Measurements from ENCODE around the gene PDLIM5.
"Not testable (repeated sequence)": the region's sequence is repeated elsewhere in the genome, so short reads cannot be mapped to it uniquely, and the experiment has no call there.

PDLIM5 gene

DNA sequence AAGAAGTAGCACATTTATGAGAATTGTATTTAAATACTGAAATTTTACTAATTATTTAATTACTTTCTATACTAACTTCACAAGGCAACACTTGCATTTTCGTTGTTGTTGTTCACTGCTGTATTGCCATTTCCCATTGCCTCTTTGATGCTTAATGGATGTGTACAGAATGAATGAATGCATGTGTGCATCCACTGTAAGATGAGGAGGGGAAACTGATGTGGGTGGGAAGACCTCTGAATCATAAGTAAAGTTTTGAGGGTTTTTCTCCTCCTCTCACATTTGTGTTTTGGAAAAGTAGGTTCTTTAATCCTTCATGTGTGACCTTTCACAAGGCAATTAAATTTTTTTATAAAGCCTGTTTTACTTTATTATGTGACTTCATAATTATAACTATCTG is 46.8 kb downstream of the PDLIM5 start:
- no peak for DNase-seq

DNA sequence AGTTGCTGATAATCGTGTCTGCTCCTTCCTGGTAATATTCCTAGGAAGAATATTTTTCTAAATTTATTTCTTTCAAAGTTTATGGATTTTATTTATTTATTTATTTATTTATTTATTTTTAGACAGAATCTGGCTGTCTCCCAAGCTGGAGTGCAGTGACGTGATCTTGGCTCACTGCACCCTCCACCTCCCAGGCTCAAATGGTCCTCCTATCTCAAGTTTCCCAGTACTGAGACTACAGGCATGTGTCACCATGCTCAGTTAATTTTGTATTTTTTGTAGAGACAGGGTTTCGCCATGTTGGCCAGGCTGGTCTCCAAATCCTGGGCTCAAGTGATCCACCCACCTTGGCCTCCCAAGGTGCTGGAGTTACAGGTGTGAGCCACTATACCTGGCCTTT is 48.9 kb downstream of the PDLIM5 start:
- DNase-seq = no peak

DNA sequence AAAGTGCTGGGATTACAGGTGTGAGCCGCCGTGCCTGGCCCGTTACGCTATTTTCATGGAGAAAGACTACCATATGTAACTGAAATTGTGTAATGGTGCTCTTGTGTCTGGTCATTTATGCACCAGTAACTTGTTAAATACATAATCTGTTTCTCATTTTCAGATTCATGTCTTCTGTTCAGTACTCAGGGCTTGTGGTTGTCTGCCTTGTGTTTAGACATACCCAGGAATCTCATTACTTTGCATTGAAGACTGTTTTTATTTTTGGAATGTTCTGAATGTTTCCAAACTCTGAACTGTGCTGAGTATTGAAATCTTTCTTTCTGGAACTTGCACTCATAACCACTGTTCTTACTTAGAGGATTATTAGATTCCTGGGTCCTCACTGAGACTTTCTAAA is 52.8 kb downstream of the PDLIM5 start:
- no peak for DNase-seq

DNA sequence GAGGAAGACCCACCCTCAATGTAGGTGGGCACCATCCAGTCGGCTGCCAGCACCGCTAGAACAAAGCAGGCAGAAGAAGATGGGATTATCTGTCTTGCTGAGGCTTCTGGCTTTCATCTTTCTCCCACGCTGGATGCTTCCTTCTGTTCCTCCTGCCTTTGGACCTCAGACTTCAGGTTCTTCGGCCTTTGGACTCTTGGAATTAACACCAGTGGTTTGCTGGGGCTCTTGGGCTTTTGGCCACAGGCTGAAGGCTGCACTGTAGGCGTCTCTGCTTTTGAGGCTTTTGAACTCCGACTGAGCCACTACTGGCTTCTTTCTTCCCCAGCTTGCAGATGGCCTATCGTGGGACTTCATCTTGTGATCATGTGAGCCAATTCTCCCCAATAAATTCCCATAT is 55.1 kb downstream of the PDLIM5 start:
- DNase-seq = no peak

DNA sequence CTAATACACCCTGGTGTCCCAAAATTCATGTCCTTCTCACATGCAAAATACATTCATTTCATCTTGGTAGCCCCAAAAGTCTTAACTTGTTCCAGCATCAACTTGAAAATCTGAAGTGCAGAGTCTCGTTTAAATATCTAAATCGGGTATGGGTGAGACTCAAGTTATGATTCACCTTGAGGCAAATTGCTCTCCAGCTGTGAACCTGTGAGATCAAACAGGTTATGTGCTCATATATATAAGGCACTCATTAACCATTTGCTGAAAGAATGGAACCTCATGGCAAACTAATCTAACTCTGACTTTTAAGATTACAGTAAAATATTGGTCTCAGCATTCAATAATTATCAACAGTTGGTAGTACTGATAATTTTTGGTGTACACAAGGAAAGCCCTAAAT is 55.5 kb downstream of the PDLIM5 start:
- DNase-seq = no peak

DNA sequence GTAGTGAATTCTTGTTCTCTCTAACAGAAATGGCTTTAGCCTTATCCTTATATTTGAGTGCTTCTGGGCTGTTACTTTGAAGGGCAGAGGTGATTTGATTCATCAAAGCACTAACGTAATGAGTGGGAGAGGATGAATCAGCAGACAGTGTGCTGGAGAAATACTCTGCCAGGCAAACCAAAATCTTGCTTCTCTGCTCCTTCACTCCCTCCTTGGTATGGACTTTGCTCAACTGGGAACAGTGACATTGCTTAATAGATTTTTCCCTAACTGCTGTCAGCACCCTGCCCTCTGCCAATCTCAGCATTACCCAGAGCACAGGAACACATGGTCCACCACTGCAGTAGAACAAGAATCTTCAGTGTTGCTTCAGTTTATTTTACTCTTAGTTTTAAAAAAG is 56.0 kb downstream of the PDLIM5 start:
- no peak for DNase-seq

DNA sequence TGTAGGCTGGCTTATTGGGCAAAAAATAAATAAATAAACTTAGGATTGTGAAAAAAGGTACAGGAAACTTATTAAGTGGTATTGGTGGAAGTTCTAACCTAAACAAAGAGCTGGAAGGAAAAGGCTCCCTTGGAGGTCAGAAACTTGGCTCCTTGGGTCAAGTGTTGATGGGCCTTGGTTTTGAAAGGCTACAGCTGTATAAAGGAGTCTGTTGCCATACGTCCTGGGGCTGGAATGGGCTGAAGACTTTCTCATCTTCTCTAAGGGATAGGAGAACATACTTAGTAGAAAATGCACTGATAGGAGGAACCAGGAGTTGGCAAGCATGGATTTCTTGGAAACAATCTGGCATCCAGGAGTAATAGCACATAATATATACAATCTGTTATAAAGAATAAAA is 56.6 kb downstream of the PDLIM5 start:
- no peak for DNase-seq

DNA sequence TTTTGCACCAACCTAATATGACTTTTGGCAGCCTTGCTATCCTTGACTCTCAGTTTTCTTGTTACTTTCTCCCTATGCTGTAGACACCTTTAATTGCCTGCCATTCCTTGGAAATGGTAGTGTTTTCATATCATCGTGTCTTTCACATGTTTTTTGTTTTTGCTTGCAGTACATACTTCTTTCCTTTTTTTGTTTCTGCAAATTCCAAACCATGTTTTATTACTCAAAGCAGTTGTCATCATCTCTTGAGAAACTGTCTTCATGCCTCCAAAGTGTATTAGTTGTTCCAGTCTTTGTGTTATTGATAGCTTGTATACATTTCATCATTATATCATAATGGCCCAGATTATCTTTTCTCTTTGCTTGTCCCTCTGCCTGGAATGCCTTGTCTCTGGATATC is 57.1 kb downstream of the PDLIM5 start:
- no peak for DNase-seq

DNA sequence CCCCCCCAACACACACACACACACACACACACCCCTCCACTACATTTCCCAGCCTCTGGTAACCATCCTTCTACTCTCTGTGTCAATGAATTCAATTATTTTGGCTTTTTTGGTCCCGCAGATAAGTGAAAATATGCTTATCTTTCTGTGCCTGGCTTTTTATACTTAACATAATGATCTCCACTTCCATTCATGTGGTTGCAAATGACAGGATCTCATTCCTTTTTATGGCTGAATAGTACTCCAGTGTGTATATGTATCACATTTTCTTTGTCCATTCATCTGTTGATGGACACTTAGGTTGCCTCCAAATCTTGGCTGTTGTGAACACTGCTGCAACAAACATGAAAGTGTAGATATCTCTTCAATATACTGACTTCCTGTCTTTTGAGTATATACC is 59.8 kb downstream of the PDLIM5 start:
- no peak for DNase-seq

DNA sequence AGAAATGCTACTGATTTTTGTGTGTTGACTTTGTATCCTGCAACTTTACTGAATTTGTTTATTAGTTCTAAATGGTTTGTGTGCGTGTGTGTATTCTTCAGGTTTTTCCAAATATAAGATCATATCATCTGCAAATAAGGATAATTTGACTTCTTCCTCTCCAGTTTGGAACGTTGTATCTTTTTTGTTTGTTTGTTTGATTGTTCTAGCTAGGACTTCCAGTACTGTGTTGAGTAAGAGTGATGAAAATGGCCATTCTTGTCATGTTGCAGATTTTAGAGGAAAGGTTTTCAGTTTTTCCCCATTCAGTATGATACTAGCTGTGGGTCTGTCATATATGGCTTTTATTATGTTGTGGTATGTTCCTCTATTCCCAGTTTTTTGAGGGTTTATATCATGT is 61.8 kb downstream of the PDLIM5 start:
- DNase-seq = not testable (repeated sequence)

DNA sequence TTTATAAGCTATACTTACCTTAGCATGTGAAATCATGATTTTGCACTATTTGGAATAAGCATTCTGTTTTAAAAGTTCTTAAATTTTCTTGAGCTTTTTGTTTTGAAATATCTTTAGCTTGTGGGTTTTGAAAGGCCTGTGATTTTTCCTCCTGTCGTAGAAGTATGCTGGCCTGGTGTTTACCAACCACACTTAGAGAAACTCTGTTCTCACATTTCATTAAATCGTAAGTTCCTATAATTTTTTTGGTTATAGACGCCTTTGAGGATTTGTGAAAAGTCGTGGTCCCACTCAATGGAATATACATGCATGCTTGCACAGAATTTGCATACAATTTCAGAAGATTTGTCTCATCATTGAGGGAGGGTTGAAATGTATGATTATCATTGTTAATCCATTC is 63.6 kb downstream of the PDLIM5 start:
- DNase-seq = no peak

DNA sequence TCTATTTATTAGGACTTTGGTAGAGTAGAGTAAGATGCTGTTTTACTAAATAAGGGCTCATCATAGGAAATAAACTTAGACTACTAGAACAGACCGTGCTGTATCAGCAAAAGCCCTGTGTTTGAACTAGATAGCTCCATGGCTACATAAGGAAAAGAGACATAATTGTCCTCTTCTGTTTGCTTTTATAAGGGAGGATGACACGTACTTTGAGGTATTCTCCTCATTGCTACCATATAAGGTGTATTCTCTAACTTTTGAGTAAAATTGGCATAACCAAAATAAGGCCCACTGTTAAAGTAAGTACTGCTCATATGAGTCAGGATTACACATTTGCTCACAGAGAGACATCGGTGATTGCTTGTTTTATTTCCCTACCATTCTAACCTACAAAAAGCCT is 64.3 kb downstream of the PDLIM5 start:
- DNase-seq = no peak

DNA sequence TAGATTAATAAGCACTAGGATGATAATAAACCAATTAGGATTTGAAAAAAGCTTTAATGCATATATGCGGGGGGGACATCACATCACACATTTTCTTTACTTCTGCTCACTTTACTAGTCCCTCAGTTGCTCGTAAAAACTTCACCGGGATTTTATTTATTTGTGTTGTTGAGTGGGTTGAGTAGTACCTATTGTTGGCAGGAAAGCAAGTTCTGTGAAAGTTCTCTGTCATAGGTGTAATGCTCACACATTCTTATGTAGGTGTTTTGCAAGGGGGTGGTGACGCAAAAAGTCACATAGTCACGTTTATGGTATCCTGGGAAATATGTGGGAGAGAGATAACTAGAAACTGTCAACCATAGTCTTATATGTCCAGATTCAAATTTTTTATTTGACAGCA is 65.3 kb downstream of the PDLIM5 start:
- DNase-seq = no peak

DNA sequence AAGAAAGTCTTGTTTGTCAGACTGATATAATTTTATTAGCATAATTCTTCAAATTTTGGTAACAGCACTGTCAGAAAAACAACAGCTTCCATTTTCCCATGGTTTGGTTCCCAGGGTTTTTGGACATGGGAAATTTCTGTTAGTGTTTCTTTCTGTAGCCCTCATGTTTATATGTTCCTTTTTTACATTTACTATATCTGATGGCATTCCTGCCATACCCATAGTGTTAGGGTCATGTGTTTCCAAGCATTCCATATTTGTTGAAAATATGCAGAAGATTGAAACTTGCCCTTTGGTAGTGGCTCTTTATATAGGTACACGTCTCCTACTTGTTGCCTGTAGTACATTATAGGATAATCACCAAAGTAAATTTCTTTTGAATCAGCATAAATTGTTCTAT is 65.8 kb downstream of the PDLIM5 start:
- no peak for DNase-seq

DNA sequence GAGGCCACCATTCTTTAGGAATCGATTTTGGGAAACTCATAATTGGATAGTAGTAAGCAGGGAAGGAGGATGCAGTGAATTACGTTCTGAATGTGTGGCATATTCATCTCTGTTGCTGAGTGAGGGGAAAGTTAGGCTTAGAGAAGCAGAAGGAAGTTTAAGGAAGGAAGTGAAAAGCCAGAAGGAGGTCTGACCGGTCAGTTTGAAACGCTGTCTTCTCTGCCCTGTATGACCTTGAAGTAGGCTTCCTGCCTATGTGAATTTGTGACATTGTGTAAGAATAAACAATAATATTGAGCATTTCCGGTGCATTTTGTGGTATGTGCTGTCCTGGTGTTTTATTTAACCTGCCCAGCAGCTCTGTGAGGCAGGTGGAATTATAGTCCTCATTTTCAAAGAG is 67.3 kb downstream of the PDLIM5 start:
- DNase-seq = no peak

DNA sequence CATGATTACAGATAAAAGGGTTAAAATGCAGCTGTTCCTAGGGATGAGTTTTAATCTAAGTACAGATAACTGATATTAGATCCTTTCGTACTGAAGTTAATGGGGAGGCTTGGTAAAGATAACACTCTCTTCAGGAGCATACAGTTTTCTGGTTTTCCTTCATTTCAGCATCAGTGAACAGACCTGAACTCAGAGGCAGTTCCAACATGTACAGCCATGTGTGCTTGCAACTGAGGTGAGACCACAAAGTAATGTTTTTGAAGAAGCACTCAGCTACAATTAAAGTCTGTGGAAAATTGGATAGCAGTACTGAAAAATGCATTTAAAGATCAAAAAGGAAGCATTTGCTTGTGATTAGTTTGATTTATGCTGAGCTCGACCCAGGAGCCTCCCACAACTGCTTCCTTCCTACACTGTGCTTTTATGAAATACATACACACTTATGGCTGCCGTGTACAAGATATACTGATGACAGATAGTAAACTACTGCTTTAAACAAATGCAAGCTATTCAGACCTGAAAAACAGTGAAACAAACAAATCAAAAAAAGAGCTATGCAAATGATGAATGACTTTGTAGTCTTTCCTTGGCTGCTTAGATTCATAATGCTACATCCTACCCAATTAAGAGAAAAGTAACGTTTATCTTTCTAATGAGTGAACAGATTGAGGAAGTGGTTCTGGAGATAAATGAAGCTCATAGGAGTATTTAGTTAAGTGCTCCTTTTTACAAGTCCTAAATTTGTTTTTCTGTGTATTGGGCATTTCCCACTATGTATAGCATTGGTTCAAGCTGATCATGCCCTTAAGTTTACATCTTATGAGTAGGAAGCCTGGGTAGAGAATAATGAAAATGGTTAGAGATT is 68.4 kb downstream of the PDLIM5 start:
- DNase-seq = no peak

DNA sequence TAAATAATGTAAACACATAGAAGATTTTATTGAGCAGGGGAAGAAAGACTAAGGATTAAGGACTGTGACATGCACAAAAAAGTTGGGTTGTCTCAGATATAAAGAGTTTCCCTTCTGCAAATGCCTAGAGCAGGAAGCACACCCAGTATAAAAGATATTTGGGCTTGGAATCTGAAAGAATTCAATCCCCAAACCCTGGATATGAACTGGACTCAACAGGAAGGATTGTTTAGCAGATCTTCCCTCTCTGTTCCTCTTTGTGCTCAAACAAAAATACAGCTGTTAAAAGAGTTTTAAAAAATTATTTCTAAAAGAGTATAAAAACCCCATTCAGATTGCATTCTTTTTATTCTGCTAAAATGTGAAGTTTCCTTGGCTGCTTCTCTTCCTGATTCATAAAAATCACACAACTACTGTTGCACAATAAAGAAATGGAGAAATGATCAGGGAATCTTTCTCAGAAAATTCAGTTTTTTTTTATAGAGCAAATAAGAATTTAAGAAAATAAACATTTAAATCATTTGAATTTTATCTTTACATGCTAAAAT is 71.4 kb downstream of the PDLIM5 start:
- no peak for DNase-seq

DNA sequence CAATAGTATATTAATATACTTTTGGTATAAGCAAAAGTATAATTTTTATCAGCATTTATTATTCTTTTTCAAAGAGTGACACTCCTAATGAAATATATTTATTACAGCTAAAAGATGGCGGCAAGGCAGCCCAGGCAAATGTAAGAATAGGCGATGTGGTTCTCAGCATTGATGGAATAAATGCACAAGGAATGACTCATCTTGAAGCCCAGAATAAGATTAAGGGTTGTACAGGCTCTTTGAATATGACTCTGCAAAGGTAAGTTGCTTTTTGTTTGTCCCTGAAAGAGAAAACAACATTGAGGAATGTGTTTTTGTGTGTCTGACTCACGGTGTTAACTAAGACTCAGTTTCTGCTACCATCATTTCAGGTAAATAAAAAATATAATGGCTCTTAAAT is 71.9 kb downstream of the PDLIM5 start:
- DNase-seq = no peak

DNA sequence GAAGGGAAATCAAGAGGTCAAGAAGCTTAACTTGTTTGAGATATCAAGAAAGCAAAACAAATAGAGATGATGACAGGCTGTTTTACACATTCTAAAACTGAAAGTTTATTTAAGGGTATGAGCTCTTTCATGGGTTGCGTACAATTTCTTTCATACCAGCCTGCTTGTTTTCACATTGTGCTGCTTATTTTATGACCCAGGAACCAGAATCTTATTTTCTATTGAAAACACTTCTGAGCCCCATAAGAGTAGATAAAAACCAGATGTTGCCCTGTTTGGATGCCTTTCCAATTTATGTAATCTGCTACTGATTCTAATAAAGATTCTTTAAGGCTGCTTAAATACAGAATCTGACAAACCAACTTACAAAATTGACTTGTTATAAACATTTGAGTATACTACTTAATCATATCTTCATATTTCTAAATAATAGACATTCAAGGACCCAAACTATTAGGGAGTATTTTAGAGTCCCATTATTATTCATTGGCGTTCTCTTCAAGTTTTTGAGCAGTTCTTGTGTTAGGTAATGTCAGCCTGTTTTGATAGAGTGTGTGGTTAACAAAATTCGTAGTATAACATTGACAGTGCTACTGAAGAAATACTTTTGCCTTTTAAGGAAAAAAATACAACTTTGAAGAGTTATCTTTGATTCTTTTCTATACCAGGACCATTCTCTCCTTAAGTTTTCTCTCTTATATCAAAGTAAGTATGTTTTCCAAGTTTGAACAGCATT is 74.4 kb downstream of the PDLIM5 start:
- DNase-seq = no peak

DNA sequence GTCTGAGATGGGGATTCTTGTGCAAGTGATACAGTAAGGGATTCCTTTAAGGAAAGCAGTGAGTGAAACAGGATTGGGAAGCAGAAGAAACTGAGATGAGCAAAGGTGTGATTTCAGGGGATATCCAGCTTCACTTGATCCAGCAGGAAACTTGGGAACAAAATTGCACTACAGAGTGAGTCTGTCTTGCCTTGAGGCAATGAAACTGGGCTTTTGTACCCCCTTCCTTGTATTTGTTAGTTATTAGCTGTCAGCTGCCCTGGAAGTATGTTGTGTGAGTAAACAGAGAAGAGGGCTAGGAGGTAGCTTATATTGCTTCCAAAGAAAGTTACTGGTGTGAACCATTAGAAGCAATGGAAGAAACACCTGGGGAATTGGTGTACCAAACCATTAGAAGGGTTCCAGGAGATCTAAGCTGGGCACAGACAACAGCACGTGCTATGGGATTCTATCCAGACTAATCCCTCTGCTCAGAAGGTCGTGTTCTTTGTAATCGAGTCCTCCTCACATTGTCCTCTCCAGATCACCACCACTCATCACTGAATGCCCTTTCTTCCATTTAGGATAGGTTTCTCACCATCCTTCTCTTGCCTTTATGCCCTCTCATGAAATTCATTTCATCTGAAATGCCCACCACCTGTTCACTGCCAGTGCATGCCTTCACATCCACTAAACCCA is 76.0 kb downstream of the PDLIM5 start:
- DNase-seq = no peak

DNA sequence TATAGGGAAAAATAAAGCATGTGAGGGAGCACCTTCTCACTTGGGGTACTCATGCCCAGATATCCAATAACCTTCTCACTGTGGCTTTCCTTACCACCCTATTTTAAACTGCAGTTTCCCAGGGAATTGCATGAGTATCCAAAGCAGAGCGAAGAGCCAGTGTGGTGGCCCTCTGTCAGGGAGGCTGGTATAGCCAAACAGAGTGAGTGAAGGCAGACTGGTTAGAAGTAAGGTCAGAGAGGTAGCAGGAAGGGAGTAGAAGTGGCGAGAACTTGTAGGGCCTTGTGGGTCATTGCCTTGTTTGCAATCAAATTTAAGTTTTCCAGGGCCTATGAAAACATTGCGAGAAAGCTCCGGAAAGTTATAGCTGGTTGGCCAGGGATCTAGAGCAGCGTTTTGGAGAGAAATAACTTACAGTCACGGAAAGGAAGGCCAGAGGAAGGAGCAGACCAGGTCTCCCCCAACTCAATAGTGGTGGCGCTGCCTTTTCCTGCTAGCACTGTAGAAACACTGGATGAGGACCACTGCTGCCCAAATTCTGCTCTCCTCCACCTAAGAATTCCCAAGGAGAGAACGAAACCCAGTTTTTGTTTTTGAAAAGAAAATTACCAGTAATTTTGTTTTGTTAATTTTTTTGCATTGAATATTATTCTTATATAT is 77.2 kb downstream of the PDLIM5 start:
- DNase-seq = no peak

DNA sequence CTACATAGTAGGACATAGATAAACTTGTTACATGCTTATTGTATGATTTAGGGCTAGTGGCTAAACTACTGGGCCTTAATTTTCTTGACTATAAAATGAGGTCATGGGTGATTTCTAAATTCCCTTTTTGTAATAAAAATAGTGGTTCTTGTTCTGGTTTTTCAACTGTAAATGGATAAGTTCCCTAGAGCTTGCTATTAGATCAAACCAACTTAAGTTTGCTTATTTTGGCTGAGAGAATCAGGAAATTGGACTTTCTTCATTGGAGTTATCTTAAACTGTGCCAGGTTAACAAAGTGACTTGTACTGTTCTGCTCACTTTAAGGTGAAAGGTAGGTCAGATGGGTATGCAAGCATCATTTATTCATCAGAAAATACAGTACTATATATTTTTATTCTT is 78.3 kb downstream of the PDLIM5 start:
- DNase-seq = no peak
